Stimulated activated CD4-positive, alpha-beta T cell treated with anti-CD3 and anti-CD28 coated beads, Interleukin-12 subunit alpha, Interleukin-12 subunit beta, amount 100 ng/mL, for 24 hours (primary cell): Measurements from ENCODE around the gene PCBP4.

Experiments used
- DNase-seq, 2 experiments: peaks; one replicate each; pipeline ENCODE4 v3.0.0-alpha.2; 2020; ENCODE audit warnings: low read depth in 2 of 2

Gene PCBP4

GRCh38 chr3:51955893-51956770 is 11.1 kb downstream of the PCBP4 start:
- peak in 1 of 2 experiments; percentile 22 for DNase-seq

- DNase-seq: no peak
Measured at GRCh38 chr3:51955175-51955892, 11.9 kb downstream of the PCBP4 start, which contains the start of gene GPR62. GPR62 (plus strand) TSS chr3:51955381; CDS start chr3:51955653, 272 bp downstream.

- no peak for DNase-seq
Measured at GRCh38 chr3:51954713-51955112, 12.5 kb downstream of the PCBP4 start.

GRCh38 chr3:51954105-51954504 is 13.1 kb downstream of the PCBP4 start:
- no peak for DNase-seq

- DNase-seq: no peak
Measured at GRCh38 chr3:51953445-51953844, 13.8 kb downstream of the PCBP4 start.

GRCh38 chr3:51950899-51951298 is 16.4 kb downstream of the PCBP4 start:
- no peak for DNase-seq

GRCh38 chr3:51949121-51949520 is 18.1 kb downstream of the PCBP4 start:
- no peak for DNase-seq

GRCh38 chr3:51948016-51948580 is 19.2 kb downstream of the PCBP4 start:
- no peak for DNase-seq

- no peak for DNase-seq
Measured at GRCh38 chr3:51947215-51947900, 19.9 kb downstream of the PCBP4 start.

GRCh38 chr3:51946796-51947195 is 20.5 kb downstream of the PCBP4 start:
- no peak for DNase-seq

- no peak for DNase-seq
Measured at GRCh38 chr3:51945926-51946705, 21.1 kb downstream of the PCBP4 start.

- DNase-seq: no peak
Measured at GRCh38 chr3:51945031-51945840, 22.0 kb downstream of the PCBP4 start.

GRCh38 chr3:51944451-51945021 is 22.7 kb downstream of the PCBP4 start:
- no peak for DNase-seq

- no peak for DNase-seq
Measured at GRCh38 chr3:51943451-51944391, 23.5 kb downstream of the PCBP4 start.

- peak; percentile 38 to 47 for DNase-seq
Measured at GRCh38 chr3:51942603-51943450, 24.4 kb downstream of the PCBP4 start.

- peak; percentile 98 to 100 for DNase-seq
Measured at GRCh38 chr3:51941798-51942602, 25.3 kb downstream of the PCBP4 start, which contains the start of the genes PARP3 and RRP9. PARP3 (plus strand) TSS chr3:51942363; CDS start chr3:51943356, 993 bp downstream. RRP9 (minus strand) TSS chr3:51941904; CDS start chr3:51941867, 37 bp downstream.

- DNase-seq: no peak
Measured at GRCh38 chr3:51941463-51941797, 25.8 kb downstream of the PCBP4 start.
